Endodermal cell (in vitro differentiated cells): ENCODE results near the gene ADGRB2. TPM values are rescaled to one million over a fixed set of nuclear protein-coding genes. Genes with fewer than 3 reads are reported as not detected.

Experiments used
- DNase-seq: peaks from one replicate; pipeline ENCODE4 v3.0.0-alpha.2; 2017
- H3K27ac ChIP-seq: 2 replicates; pipeline ENCODE4 v1.5.1; 2013; ENCODE audit warnings: mild to moderate bottlenecking, low read depth, low read length, moderate library complexity
- H3K27me3 ChIP-seq: 2 replicates; pipeline ENCODE4 v1.6.1; 2013; ENCODE audit warnings: mild to moderate bottlenecking, low read length, moderate library complexity; ENCODE audit not compliant: insufficient read depth, control insufficient read depth, poor library complexity, severe bottlenecking
- H3K36me3 ChIP-seq: 2 replicates; pipeline ENCODE4 v1.7.0; 2013; ENCODE audit warnings: mild to moderate bottlenecking, low read length, moderate library complexity; ENCODE audit not compliant: control insufficient read depth, insufficient read depth
- H3K4me1 ChIP-seq: one replicate; pipeline ENCODE4 v1.7.0; 2013; ENCODE audit warnings: low read length; ENCODE audit not compliant: control insufficient read depth, insufficient read depth
- H3K4me3 ChIP-seq: 2 replicates; pipeline ENCODE4 v1.5.1; 2013; ENCODE audit warnings: mild to moderate bottlenecking, low read length, moderate library complexity
- H3K9ac ChIP-seq: 2 replicates; pipeline ENCODE4 v1.6.1; 2013; ENCODE audit warnings: mild to moderate bottlenecking, low read length, moderate library complexity; ENCODE audit not compliant: poor library complexity, severe bottlenecking; ENCODE audit errors: extremely low read depth
- H3K9me3 ChIP-seq: 2 replicates; pipeline ENCODE4 v1.6.1; 2013; ENCODE audit warnings: mild to moderate bottlenecking, low read length, moderate library complexity; ENCODE audit not compliant: control insufficient read depth
- H3K27ac Mint-ChIP-seq: 2 replicates; pipeline ENCODE4 v1.8.0; 2020; ENCODE audit warnings: mixed read lengths
- H3K27me3 Mint-ChIP-seq: 2 replicates; pipeline ENCODE4 v1.8.0; 2021; ENCODE audit warnings: mild to moderate bottlenecking, mixed read lengths; ENCODE audit not compliant: insufficient read depth
- H3K36me3 Mint-ChIP-seq: 2 replicates; pipeline ENCODE4 v1.8.0; 2020; ENCODE audit warnings: low read depth, mixed read lengths
- H3K4me1 Mint-ChIP-seq: 2 replicates; pipeline ENCODE4 v1.8.0; 2020; ENCODE audit warnings: mixed read lengths
- H3K4me3 Mint-ChIP-seq: 2 replicates; pipeline ENCODE4 v1.8.0; 2020; ENCODE audit warnings: mild to moderate bottlenecking, moderate library complexity, mixed read lengths
- H3K9me3 Mint-ChIP-seq: 2 replicates; pipeline ENCODE4 v1.8.0; 2020; ENCODE audit warnings: mild to moderate bottlenecking, mixed read lengths
- CTCF ChIP-seq: fragments of 200-600 bp; sonication (generic); conservative IDR thresholded peaks from 2 replicates; pipeline ENCODE4 v1.5.0; 2021; ENCODE audit warnings: antibody characterized with exemption, mild to moderate bottlenecking
- WGBS, 2 experiments: methylation state at CpG; one replicate each; pipeline versions ENCODE4 v1.1.5 to v1.1.7; 2013; ENCODE audit warnings: missing lambda C conversion rate in 2 of 2, mixed read lengths in 1 of 2; ENCODE audit not compliant: insufficient coverage in 1 of 2, insufficient read length in 1 of 2; 5-methylcytosine and 5-hydroxymethylcytosine counted together
- total RNA-seq, 2 donors: library from RNA; stranded (reverse); fragmentation: NEBNext Ultra II Directional in 1 of 2; extraction: Animal tissue kit (Norgen Biotek cat#: 25700) in 1 of 2; gene quantifications; 2 replicates in 1 of 2; 3 replicates in 1 of 2; pipeline ENCODE4 v1.2.1, GENCODE V29; 2021

ADGRB2 gene
- total RNA-seq, 2 donors from 2014 or later = 13.1 to 22.7 TPM

- no peak for DNase-seq
- H3K4me1 Mint-ChIP-seq = peaks cover 39% of the 10 kb centered on the region
- H3K9me3 ChIP-seq = no peaks in the 10 kb centered on the region
- H3K27ac ChIP-seq = no peak overlapping the region
- peaks cover 17% of the 10 kb centered on the region for H3K4me1 ChIP-seq
- peaks cover 2% of the 10 kb centered on the region for H3K27me3 Mint-ChIP-seq
- TF ChIP-seq CTCF = no peak
- peak overlapping the region; percentile 44 for H3K27ac Mint-ChIP-seq
- no peaks in the 10 kb centered on the region for H3K27me3 ChIP-seq
- WGBS, 2 experiments = 66 to 70% methylated on average over 2 of the region's 2 CpGs
- H3K4me3 Mint-ChIP-seq = no peak overlapping the region
- H3K36me3 ChIP-seq = no peaks in the 10 kb centered on the region
- no peaks in the 10 kb centered on the region for H3K9me3 Mint-ChIP-seq
- no peak overlapping the region for H3K9ac ChIP-seq
- H3K4me3 ChIP-seq = no peak overlapping the region
- no peaks in the 10 kb centered on the region for H3K36me3 Mint-ChIP-seq
Observed at GRCh38 chr1:31780632-31781031, 16.5 kb upstream of the ADGRB2 start.

GRCh38 chr1:31779687-31780086 lies 15.5 kb upstream of the ADGRB2 start:
- H3K27me3 ChIP-seq = peaks cover 3% of the 10 kb centered on the region
- H3K4me1 Mint-ChIP-seq = peaks cover 39% of the 10 kb centered on the region
- peaks cover 12% of the 10 kb centered on the region for H3K27me3 Mint-ChIP-seq
- H3K36me3 ChIP-seq = no peaks in the 10 kb centered on the region
- H3K4me1 ChIP-seq = peaks cover 17% of the 10 kb centered on the region
- no peak overlapping the region for H3K27ac Mint-ChIP-seq
- H3K9me3 ChIP-seq = no peaks in the 10 kb centered on the region
- no peak overlapping the region for H3K9ac ChIP-seq
- TF ChIP-seq CTCF = no peak
- WGBS, 2 experiments = 92 to 93% methylated on average over 9 of the region's 9 CpGs
- H3K27ac ChIP-seq = no peak overlapping the region
- no peak for DNase-seq
- no peak overlapping the region for H3K4me3 ChIP-seq
- H3K36me3 Mint-ChIP-seq = no peaks in the 10 kb centered on the region
- H3K9me3 Mint-ChIP-seq = no peaks in the 10 kb centered on the region
- H3K4me3 Mint-ChIP-seq = no peak overlapping the region

GRCh38 chr1:31778763-31779488 lies 14.8 kb upstream of the ADGRB2 start:
- H3K9me3 ChIP-seq = no peaks in the 10 kb centered on the region

More at GRCh38 chr1:31778763-31779488, 14.8 kb upstream of the ADGRB2 start:
- Mint-ChIP-seq H3K4me1 (peaks cover 39% of the 10 kb centered on the region), H3K27ac (no peak overlapping the region), H3K27me3 (peaks cover 19% of the 10 kb centered on the region), H3K4me3 (no peak overlapping the region), H3K36me3 (no peaks in the 10 kb centered on the region), H3K9me3 (no peaks in the 10 kb centered on the region)
- Histone ChIP-seq H3K4me1 (peaks cover 17% of the 10 kb centered on the region), H3K27ac (no peak overlapping the region), H3K4me3 (no peak overlapping the region), H3K27me3 (peaks cover 11% of the 10 kb centered on the region), H3K36me3 (no peaks in the 10 kb centered on the region), H3K9ac (no peak overlapping the region)
- DNase-seq = no peak
- 89 to 95% methylated on average over 10 to 11 of the region's 11 CpGs for WGBS, 2 experiments
- TF ChIP-seq CTCF = no peak
